ENCODE results near the gene OXSR1. TPM values are rescaled to one million over a fixed set of nuclear protein-coding genes. Genes with fewer than 3 reads are reported as not detected.
A peak's percentile ranks its signal among the peaks of the same experiment; 100 is the strongest.

The OXSR1 gene
- total and polyA plus RNA-seq, 10 of the 15 experiments (the other 5 are each of a cell fraction or from before 2014, with no cell fraction given), result 12.4 to 54.6 (median 35.7) TPM

- TF ChIP-seq KAT2A (conservative IDR thresholded peaks at IDR 0.05; ENCODE audit: control insufficient read depth, low read depth, low read length) (no peak), TBL1XR1 (IDR thresholded peaks at IDR 0.05; ENCODE audit: low read depth, low read length) (no peak), ZNF687 (IDR thresholded peaks at IDR 0.05) (peak; percentile 77), TCF7 (IDR thresholded peaks at IDR 0.05; ENCODE audit: borderline replicate concordance) (no peak), RB1 (IDR thresholded peaks at IDR 0.05; ENCODE audit: borderline replicate concordance) (0 out of 2 replicates have a peak, but pooled peaks have one; percentile 14), SRF (IDR thresholded peaks at IDR 0.05; ENCODE audit: low read depth in 2 of 2, low read length in 2 of 2) (peak in 1 of 2 experiments; percentile 73; a peak in 1 of 4 replicates), ETV6 (conservative IDR thresholded peaks at IDR 0.05 in 1 of 2, IDR thresholded peaks at IDR 0.05 in 1 of 2; ENCODE audit: borderline replicate concordance in 1 of 2, low read depth in 1 of 2) (no peak; a peak in 1 of 4 replicates), ZNF24 (IDR thresholded peaks at IDR 0.05) (no peak), ZNF622 (IDR thresholded peaks at IDR 0.05) (no peak), GATAD2B (conservative IDR thresholded peaks at IDR 0.05; ENCODE audit: low read depth) (no peak; the same call in 1 of the 2 replicates), CEBPB (IDR thresholded peaks at IDR 0.05; ENCODE audit: borderline replicate concordance in 1 of 2, low read depth in 2 of 2, low read length in 2 of 2) (no peak), MEF2B (IDR thresholded peaks at IDR 0.05; ENCODE audit: partially characterized antibody, poor library complexity, severe bottlenecking) (peak; percentile 51), EGR1 (IDR thresholded peaks at IDR 0.05; ENCODE audit: borderline replicate concordance in 1 of 2, low read depth in 2 of 2, low read length in 2 of 2) (peak; percentile 46 to 79; a peak in 2 of 3 replicates), IKZF2 (IDR thresholded peaks at IDR 0.05) (no peak), CBX3 (IDR thresholded peaks at IDR 0.05; ENCODE audit: borderline replicate concordance, low read depth) (no peak), SUPT20H (IDR thresholded peaks at IDR 0.05; ENCODE audit: borderline replicate concordance, control insufficient read depth, low read depth, low read length) (no peak), CREM (IDR thresholded peaks at IDR 0.05; ENCODE audit: low read depth) (peak; percentile 99)
- TF ChIP-seq, protein P1, sequence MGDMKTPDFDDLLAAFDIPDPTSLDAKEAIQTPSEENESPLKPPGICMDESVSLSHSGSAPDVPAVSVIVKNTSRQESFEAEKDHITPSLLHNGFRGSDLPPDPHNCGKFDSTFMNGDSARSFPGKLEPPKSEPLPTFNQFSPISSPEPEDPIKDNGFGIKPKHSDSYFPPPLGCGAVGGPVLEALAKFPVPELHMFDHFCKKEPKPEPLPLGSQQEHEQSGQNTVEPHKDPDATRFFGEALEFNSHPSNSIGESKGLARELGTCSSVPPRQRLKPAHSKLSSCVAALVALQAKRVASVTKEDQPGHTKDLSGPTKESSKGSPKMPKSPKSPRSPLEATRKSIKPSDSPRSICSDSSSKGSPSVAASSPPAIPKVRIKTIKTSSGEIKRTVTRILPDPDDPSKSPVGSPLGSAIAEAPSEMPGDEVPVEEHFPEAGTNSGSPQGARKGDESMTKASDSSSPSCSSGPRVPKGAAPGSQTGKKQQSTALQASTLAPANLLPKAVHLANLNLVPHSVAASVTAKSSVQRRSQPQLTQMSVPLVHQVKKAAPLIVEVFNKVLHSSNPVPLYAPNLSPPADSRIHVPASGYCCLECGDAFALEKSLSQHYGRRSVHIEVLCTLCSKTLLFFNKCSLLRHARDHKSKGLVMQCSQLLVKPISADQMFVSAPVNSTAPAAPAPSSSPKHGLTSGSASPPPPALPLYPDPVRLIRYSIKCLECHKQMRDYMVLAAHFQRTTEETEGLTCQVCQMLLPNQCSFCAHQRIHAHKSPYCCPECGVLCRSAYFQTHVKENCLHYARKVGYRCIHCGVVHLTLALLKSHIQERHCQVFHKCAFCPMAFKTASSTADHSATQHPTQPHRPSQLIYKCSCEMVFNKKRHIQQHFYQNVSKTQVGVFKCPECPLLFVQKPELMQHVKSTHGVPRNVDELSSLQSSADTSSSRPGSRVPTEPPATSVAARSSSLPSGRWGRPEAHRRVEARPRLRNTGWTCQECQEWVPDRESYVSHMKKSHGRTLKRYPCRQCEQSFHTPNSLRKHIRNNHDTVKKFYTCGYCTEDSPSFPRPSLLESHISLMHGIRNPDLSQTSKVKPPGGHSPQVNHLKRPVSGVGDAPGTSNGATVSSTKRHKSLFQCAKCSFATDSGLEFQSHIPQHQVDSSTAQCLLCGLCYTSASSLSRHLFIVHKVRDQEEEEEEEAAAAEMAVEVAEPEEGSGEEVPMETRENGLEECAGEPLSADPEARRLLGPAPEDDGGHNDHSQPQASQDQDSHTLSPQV (IDR thresholded peaks at IDR 0.05), result peak; percentile 100
- TF ChIP-seq, protein P2, sequence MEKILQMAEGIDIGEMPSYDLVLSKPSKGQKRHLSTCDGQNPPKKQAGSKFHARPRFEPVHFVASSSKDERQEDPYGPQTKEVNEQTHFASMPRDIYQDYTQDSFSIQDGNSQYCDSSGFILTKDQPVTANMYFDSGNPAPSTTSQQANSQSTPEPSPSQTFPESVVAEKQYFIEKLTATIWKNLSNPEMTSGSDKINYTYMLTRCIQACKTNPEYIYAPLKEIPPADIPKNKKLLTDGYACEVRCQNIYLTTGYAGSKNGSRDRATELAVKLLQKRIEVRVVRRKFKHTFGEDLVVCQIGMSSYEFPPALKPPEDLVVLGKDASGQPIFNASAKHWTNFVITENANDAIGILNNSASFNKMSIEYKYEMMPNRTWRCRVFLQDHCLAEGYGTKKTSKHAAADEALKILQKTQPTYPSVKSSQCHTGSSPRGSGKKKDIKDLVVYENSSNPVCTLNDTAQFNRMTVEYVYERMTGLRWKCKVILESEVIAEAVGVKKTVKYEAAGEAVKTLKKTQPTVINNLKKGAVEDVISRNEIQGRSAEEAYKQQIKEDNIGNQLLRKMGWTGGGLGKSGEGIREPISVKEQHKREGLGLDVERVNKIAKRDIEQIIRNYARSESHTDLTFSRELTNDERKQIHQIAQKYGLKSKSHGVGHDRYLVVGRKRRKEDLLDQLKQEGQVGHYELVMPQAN (conservative IDR thresholded peaks at IDR 0.05), result no peak; the same call in 1 of the 2 replicates
Measured at GRCh38 chr3:38164952-38165721, at the start of gene OXSR1 (continued).

Measured in GM12878 (cell line).